GM19328 (cell line): Measurements from ENCODE around the gene SAMD13.

Source experiments
- ATAC-seq: cut with Tn5 transposase; IDR thresholded peaks from one replicate; pipeline ENCODE4 v1.9.1; 2021; ENCODE audit warnings: mild to moderate bottlenecking, moderate library complexity; ENCODE audit not compliant: unreplicated experiment

The SAMD13 gene

GRCh38 chr1:84339503-84339902 lies 38.0 kb downstream of the SAMD13 start:
- ATAC-seq = no peak

DNA sequence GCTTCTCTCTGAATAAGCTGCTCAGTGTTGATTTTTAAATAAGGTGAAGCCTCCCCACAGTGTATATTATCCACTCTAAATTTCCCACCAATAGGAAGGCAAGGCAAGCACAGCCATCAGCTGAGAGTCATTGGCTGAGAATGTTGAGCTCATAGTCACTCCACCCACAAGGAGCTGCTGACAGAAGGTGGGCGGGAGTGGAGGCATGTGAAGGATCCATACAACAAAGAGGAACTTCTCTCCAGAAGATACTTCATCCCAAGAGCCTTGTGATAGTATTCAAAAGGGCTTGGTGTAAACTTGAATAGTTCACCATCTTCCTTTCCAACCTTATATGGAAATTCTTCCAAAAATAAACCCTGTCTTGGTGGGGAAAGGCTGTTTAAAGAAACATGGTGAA lies 42.8 kb downstream of the SAMD13 start:
- ATAC-seq = no peak

DNA sequence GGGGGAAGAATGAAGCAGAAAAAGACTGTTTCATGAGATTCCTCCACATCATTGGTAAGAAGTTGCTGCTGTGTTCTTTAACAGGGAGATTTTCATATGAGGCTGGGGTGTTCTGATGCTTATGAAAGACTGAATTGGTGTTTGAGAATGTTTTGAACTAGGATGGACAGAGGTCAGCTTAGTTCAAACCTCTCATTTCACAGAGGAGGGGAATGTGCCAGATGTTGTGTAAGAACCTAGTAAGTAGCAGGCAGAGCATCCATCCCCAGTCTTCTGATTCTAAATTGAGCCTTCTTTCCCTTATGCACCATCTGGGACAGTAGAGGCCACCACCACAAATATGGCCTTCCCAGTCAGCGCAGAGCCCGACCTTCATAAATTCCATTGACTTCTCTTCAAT lies 43.7 kb downstream of the SAMD13 start:
- ATAC-seq = no peak

- ATAC-seq = no peak
Measured at GRCh38 chr1:84347271-84347931, 45.9 kb downstream of the SAMD13 start.

- no peak for ATAC-seq
Measured at GRCh38 chr1:84347932-84348555, 46.5 kb downstream of the SAMD13 start.

DNA sequence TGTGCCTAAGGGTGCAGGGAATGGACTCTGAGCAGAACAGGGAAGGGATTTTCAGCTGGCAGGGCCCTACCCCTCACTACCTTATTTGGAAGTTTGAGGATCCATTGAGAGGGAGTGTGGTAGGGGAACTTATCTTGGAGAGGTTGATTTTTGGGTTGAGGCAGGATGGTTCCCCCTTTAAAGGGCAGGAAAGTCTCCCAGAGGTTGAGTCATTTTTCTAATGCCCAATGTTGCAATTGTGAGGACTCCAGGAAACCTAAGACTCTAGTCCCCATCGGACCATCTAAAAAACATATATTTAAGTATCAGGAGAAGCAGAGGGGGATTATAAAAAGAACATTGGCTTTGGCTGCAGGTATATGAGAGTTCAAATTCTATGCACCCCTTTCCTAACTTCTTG lies 47.3 kb downstream of the SAMD13 start:
- no peak for ATAC-seq

GRCh38 chr1:84350104-84350503 lies 48.6 kb downstream of the SAMD13 start:
- no peak for ATAC-seq

- ATAC-seq = no peak
Measured at GRCh38 chr1:84350550-84350949, 49.0 kb downstream of the SAMD13 start.

DNA sequence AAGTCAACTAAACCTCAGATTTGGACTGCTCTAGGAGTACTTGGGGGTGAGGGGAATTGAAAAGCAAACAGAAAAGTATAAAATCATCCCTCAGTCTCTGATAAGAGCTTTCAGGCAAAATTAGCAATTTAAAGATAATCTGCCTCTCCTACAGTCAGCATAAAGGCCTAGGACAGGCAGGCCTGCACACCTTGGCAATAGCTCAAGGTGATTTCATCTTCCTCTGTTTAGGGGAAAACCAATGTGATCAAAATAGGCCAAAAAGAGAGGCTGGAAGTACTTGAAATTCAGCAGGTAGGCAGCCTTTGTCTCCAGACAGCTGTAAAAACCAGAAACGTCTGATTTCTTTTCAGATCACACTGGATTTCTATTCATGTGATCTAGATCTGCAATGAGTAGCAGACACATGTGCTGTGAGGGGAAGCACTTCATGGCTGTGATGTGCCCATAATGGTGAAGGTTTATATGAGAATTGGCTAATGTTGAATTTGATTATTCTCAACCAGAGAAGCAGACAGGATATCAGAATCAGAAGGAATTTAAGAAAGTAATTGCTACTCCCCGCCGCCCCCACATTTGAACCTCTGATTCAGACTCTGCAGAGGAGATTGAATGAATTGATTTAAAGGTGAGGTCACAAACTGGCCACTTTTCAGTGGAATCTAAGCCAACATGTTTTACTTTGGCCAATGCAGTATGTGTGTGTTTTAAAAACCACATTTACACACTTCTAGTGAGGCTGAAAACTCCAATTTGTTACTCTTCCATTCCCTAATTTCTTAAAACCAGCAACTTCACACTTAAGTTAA lies 51.0 kb downstream of the SAMD13 start:
- ATAC-seq = no peak

DNA sequence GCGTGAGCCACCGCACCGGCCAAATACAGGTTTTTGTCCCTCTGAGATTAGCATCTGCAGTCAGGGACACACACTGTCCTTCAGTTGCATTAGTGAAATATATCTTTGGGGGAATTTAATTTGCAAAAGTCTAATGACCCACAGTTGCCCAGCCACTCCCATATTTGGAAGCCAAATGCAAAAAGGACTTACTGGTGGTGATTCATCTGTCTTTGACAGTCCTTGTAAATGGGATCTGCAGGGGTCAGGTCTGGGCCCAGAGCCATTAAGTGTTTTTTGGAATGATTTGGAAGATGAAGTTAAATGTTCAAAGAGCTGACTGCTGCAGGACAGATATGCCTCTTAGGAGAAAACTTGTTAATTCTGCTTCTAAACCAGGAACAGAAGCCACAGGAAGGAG lies 52.2 kb downstream of the SAMD13 start:
- ATAC-seq = no peak

- no peak for ATAC-seq
Measured at GRCh38 chr1:84355556-84355955, 54.0 kb downstream of the SAMD13 start.

- ATAC-seq = no peak
Measured at GRCh38 chr1:84356881-84357280, 55.4 kb downstream of the SAMD13 start.

- no peak for ATAC-seq
Measured at GRCh38 chr1:84358695-84359094, 57.2 kb downstream of the SAMD13 start.

DNA sequence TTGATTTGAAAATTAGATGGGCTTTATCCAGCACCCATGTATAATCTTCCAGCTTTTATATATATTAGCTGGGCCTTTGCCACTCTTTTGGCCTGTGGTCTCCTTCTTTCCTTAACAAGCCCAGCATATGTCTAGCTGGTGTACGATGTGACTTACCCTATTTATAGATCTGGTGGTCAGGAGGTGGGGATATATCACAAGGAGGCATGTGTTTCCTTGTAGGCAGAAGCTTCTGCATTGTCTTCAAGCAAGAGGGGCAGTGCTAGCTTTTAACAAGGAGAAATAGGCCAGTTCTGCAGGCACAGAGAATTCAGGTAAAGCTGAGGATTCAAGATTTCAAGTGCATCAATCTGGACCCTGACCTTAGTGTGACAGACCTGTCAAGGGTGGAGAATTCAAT lies 58.8 kb downstream of the SAMD13 start:
- no peak for ATAC-seq

DNA sequence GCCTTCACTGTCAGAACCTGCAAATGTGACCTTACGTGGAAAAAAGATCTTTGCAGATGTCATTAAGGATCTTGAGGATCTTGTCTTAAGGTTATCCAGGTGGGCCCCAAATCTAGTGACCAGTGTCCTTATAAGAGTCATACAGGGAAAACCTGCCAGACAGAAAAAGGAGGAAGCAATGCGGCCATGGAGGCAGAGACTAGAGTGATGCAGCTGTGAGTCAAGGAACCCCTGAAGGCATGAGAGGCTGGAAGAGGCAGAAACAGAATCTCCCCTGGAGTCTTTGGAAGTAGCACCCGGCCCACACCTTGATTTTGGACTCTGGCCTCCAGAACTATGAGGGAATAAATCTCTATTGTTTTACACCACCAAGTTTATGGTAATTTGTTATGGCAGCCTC lies 60.3 kb downstream of the SAMD13 start:
- ATAC-seq = no peak

- ATAC-seq = no peak
Measured at GRCh38 chr1:84363019-84363418, 61.5 kb downstream of the SAMD13 start.

- ATAC-seq = no peak
Measured at GRCh38 chr1:84363622-84364021, 62.1 kb downstream of the SAMD13 start.

- ATAC-seq = no peak
Measured at GRCh38 chr1:84365225-84366221, 64.0 kb downstream of the SAMD13 start.

GRCh38 chr1:84366786-84367185 lies 65.3 kb downstream of the SAMD13 start:
- ATAC-seq = no peak

GRCh38 chr1:84367219-84367618 lies 65.7 kb downstream of the SAMD13 start:
- ATAC-seq = no peak

DNA sequence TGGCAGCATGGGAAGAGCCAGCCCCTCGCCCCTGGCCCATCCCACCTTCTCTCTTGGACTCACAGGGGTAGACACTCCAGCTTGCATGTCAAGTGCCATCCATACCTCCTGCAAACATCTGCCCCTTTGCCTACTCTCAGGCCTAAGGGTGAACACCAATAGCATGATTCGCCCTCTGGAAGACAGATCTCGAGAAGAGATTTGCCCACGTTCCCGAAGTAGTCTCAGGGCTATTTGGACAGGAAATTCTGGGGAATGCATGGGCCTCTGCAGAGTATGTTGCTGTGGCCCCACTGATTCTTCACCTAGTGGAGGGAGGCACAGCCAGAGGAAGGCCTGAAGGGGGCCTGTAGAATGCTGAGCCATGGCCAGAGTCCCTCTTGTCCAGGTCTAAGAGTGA lies 66.9 kb downstream of the SAMD13 start:
- no peak for ATAC-seq
